RWPE2 (cell line): ENCODE measurements around the gene TSSK3.

Experiments
- ATAC-seq: fragments of 200-7000 bp; cut with Tn5 transposase; 3 replicates; pipeline ENCODE4 v1.9.1; 2021; ENCODE audit warnings: low read depth
- DNase-seq: peaks from one replicate; pipeline ENCODE4 v3.0.0-alpha.2; 2020; ENCODE audit warnings: low spot score
- H3K27ac ChIP-seq: fragments of 450-650 bp; 2 replicates; pipeline ENCODE4 v1.5.1; 2017; ENCODE audit warnings: mild to moderate bottlenecking; ENCODE audit not compliant: poor library complexity, severe bottlenecking
- H3K27me3 ChIP-seq: fragments of 250-450 bp; sonication (Bioruptor Pico); 2 replicates; pipeline ENCODE4 v1.5.1; 2021; ENCODE audit warnings: mild to moderate bottlenecking, moderate library complexity; ENCODE audit not compliant: insufficient read depth, poor library complexity, severe bottlenecking
- H3K36me3 ChIP-seq: fragments of 250-450 bp; sonication (Bioruptor Pico); 2 replicates; pipeline ENCODE4 v1.5.1; 2020; ENCODE audit warnings: low read depth, mild to moderate bottlenecking, moderate library complexity
- H3K4me1 ChIP-seq: fragments of 250-450 bp; sonication (Bioruptor Pico); 2 replicates; pipeline ENCODE4 v1.5.1; 2021; ENCODE audit warnings: mild to moderate bottlenecking, moderate library complexity; ENCODE audit not compliant: insufficient read depth, poor library complexity, severe bottlenecking
- H3K4me3 ChIP-seq: fragments of 250-450 bp; sonication (Bioruptor Pico); 2 replicates; pipeline ENCODE4 v1.5.1; 2021; ENCODE audit warnings: mild to moderate bottlenecking, moderate library complexity; ENCODE audit not compliant: severe bottlenecking
- H3K9me3 ChIP-seq: fragments of 250-450 bp; sonication (Bioruptor Pico); 2 replicates; pipeline ENCODE4 v1.5.1; 2021; ENCODE audit warnings: mild to moderate bottlenecking, moderate library complexity; ENCODE audit not compliant: severe bottlenecking
- TF ChIP-seq, protein P1 (sequence below): fragments of 450-650 bp; IDR thresholded peaks from one replicate; pipeline ENCODE4 v1.5.1; 2017; ENCODE audit warnings: mild to moderate bottlenecking, moderate library complexity; ENCODE audit not compliant: poor library complexity, severe bottlenecking

TSSK3 gene

DNA sequence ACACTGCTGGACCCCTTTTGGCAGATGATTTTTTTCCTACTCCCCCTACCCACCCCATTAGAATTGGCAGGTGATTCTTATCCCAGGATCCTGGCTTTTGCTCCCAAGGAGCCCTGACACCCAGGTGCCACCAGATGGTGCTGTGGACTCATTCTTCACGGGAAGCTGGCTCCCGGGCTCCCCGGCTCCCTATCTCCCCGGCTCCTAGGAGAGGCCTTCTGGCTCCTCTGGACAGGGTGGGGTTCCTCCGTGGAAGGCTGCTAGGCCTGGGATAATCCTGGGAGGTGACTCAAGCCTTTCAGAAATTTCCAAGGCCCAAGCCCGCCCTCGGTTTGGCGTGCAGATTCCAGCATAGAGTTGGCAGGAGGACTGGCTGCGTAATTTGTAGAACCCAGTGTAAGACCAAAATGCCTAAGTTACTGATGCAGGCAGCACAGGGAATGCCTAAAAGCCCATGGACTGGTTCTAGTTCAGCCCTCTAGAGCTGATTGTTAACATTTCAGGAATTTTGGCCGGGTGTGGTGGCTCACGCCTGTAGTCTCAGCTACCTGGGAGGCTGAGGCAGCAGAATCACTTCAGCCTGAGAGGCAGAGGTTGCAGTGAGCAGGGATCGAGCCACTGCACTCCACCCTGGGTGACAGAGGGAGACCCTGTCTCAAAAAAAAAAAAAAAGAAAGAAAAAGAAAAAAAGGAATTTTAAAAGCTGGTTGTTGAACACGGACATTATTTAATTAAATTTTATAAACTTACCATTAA is 38.7 kb downstream of the TSSK3 start:
- TF ChIP-seq, protein P1, sequence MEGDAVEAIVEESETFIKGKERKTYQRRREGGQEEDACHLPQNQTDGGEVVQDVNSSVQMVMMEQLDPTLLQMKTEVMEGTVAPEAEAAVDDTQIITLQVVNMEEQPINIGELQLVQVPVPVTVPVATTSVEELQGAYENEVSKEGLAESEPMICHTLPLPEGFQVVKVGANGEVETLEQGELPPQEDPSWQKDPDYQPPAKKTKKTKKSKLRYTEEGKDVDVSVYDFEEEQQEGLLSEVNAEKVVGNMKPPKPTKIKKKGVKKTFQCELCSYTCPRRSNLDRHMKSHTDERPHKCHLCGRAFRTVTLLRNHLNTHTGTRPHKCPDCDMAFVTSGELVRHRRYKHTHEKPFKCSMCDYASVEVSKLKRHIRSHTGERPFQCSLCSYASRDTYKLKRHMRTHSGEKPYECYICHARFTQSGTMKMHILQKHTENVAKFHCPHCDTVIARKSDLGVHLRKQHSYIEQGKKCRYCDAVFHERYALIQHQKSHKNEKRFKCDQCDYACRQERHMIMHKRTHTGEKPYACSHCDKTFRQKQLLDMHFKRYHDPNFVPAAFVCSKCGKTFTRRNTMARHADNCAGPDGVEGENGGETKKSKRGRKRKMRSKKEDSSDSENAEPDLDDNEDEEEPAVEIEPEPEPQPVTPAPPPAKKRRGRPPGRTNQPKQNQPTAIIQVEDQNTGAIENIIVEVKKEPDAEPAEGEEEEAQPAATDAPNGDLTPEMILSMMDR = peak; percentile 92
- ATAC-seq (peak; percentile 97), DNase-seq (peak; percentile 79)
- no peak overlapping the region for H3K27ac ChIP-seq
- no peaks in the 10 kb centered on the region for H3K4me1 ChIP-seq
- H3K4me3 ChIP-seq = no peak overlapping the region
- H3K36me3 ChIP-seq = no peaks in the 10 kb centered on the region
- H3K27me3 ChIP-seq = no peaks in the 10 kb centered on the region
- no peaks in the 10 kb centered on the region for H3K9me3 ChIP-seq

DNA sequence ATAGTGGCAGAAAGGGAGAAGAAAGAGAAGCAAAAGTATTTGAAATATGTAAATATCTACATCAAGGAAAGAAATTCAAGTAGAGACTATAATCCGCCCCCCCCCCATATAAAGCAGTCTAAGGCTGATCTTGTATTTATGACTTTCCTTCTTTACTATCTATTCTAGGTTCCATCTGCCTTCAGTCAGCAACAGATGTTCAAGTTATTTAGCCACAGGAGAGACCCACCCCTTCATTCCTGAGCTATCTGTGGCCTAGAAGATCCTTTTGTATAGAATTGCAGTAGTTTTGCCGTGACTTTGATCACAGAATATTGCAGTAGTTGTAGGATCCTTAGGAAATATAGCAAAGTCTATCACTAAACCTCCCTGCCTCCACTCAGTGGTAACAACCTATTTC is 42.6 kb downstream of the TSSK3 start:
- H3K9me3 ChIP-seq = no peaks in the 10 kb centered on the region
- no peaks in the 10 kb centered on the region for H3K36me3 ChIP-seq
- H3K4me1 ChIP-seq = no peaks in the 10 kb centered on the region
- no peak overlapping the region for H3K27ac ChIP-seq
- no peaks in the 10 kb centered on the region for H3K27me3 ChIP-seq
- no peak overlapping the region for H3K4me3 ChIP-seq
- TF ChIP-seq, protein P1 = no peak
- no peak for DNase-seq
- ATAC-seq = no peak

DNA sequence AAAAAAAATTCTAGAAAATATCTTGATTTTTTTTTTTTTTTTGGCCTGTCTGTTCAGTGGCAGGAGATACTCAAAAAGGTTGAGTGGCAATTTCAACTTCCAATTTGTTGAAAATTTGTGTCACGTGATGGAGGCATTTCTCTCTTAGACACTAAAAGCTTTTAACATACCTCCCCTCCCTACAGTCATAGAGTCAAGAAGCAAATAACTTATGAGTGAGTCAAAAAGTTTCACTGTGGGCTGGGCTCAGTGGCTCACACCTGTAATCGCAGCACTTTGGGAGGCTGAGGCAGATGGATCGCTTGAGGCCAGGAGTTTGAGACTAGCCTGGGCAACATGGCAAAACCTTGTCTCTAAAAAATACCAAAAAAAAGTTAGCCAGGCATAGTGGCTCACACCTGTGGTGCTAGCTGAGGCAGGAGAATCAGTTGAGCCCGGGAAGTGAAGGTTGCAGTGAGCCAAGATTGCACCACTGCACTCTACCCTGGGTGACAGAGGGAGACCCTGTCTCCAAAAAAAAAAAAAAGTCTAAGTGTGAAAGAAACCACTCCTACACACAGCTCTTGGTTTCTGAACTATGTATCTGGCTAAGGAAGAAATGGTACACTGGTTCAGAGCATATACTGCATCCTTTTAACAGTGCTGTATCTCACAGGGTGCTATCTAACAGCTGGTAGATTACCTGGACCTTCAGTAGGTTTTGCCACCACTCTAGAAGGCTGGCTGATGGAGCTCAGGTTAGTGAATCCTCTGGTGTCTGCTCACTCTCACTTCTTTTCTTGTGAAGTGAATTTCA is 43.5 kb downstream of the TSSK3 start:
- DNase-seq = no peak
- TF ChIP-seq, protein P1 = no peak
- Histone ChIP-seq H3K36me3 (no peaks in the 10 kb centered on the region), H3K4me3 (no peak overlapping the region), H3K27ac (no peak overlapping the region), H3K4me1 (no peaks in the 10 kb centered on the region), H3K27me3 (no peaks in the 10 kb centered on the region), H3K9me3 (no peaks in the 10 kb centered on the region)
- 0 out of 3 replicates have a peak, but pooled peaks have one; percentile 33 for ATAC-seq

GRCh38 chr1:32406629-32407111 is 44.3 kb downstream of the TSSK3 start:
- TF ChIP-seq, protein P1 = no peak
- DNase-seq (no peak), ATAC-seq (no peak)

GRCh38 chr1:32411261-32411660 is 48.9 kb downstream of the TSSK3 start:
- DNase-seq (no peak), ATAC-seq (no peak)
- no peaks in the 10 kb centered on the region for H3K27me3 ChIP-seq
- H3K36me3 ChIP-seq = no peaks in the 10 kb centered on the region
- H3K4me3 ChIP-seq = no peak overlapping the region
- no peaks in the 10 kb centered on the region for H3K4me1 ChIP-seq
- no peak overlapping the region for H3K27ac ChIP-seq
- TF ChIP-seq, protein P1 = no peak
- no peaks in the 10 kb centered on the region for H3K9me3 ChIP-seq

More at GRCh38 chr1:32406629-32407111, 44.3 kb downstream of the TSSK3 start:
- no peaks in the 10 kb centered on the region for H3K9me3 ChIP-seq
- no peaks in the 10 kb centered on the region for H3K36me3 ChIP-seq
- no peak overlapping the region for H3K4me3 ChIP-seq
- H3K27me3 ChIP-seq = no peaks in the 10 kb centered on the region
- no peaks in the 10 kb centered on the region for H3K4me1 ChIP-seq
- no peak overlapping the region for H3K27ac ChIP-seq
